ENCODE measurements around the gene CNPY4. TPM values are rescaled to one million over a fixed set of nuclear protein-coding genes. Genes with fewer than 3 reads are reported as not detected.

The CNPY4 gene
- polyA plus RNA-seq, 3 donors: 6.2 to 6.8 (median 6.2) TPM

- H3K9ac ChIP-seq (ENCODE audit: insufficient read depth, low read length, poor library complexity, severe bottlenecking): no peak overlapping the region
- Mint-ChIP-seq H3K4me3 (no peak overlapping the region), H3K36me3 (peaks cover 60 to 67% of the 10 kb centered on the region in 2 donors), H3K9me3 (no peaks in the 10 kb centered on the region), H3K4me1 (peaks cover 23% of the 10 kb centered on the region), H3K27ac (peak overlapping the region in 3 of 7 donors; percentile 3 to 89 (median 56)), H3K27me3 (ENCODE audit: low read depth in 3 of 3) (peaks cover 0 to 3% (median 0%) of the 10 kb centered on the region in 3 donors)
- no peaks in the 10 kb centered on the region for H3K27me3 ChIP-seq (ENCODE audit: control insufficient read depth in 2 of 2, insufficient read depth in 2 of 2, low read length in 2 of 2)
- no peaks in the 10 kb centered on the region for H4K20me1 ChIP-seq (ENCODE audit: insufficient read depth, low read length)
- TF ChIP-seq, protein P1, sequence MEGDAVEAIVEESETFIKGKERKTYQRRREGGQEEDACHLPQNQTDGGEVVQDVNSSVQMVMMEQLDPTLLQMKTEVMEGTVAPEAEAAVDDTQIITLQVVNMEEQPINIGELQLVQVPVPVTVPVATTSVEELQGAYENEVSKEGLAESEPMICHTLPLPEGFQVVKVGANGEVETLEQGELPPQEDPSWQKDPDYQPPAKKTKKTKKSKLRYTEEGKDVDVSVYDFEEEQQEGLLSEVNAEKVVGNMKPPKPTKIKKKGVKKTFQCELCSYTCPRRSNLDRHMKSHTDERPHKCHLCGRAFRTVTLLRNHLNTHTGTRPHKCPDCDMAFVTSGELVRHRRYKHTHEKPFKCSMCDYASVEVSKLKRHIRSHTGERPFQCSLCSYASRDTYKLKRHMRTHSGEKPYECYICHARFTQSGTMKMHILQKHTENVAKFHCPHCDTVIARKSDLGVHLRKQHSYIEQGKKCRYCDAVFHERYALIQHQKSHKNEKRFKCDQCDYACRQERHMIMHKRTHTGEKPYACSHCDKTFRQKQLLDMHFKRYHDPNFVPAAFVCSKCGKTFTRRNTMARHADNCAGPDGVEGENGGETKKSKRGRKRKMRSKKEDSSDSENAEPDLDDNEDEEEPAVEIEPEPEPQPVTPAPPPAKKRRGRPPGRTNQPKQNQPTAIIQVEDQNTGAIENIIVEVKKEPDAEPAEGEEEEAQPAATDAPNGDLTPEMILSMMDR (IDR thresholded peaks at IDR 0.05): no peak
- H3K4me1 ChIP-seq (ENCODE audit: control insufficient read depth in 1 of 2, insufficient read depth in 2 of 2, low read length in 2 of 2): peaks cover 22 to 27% of the 10 kb centered on the region in 2 donors
- peaks cover 56 to 64% of the 10 kb centered on the region in 2 donors for H3K36me3 ChIP-seq (replicated peaks in 1 of 2; ENCODE audit: control insufficient read depth in 1 of 2, insufficient read depth in 2 of 2, low read length in 2 of 2)
- 92% methylated on average over 8 of the region's 10 CpGs for WGBS (ENCODE audit: insufficient coverage)
- DNase-seq: no peak
- intact Hi-C loops (cut with micrococcal nuclease): no loop called here
- H2AFZ ChIP-seq (ENCODE audit: insufficient read depth, low read depth, low read length, poor library complexity, severe bottlenecking): no peak overlapping the region
- no peak overlapping the region for H3K27ac ChIP-seq (ENCODE audit: low read depth in 1 of 2, low read length in 2 of 2)
- no peak overlapping the region for H3K4me2 ChIP-seq (replicated peaks; ENCODE audit: extremely low read depth, low read length, poor library complexity, severe bottlenecking)
- H3K4me3 ChIP-seq (replicated peaks in 1 of 3; ENCODE audit: low read depth in 2 of 3, low read length in 3 of 3): no peak overlapping the region
- H3K9me3 ChIP-seq (replicated peaks in 1 of 2; ENCODE audit: control insufficient read depth in 1 of 2, insufficient read depth in 1 of 2, low read length in 2 of 2): no peaks in the 10 kb centered on the region
- peaks cover 53% of the 10 kb centered on the region for H3K79me2 ChIP-seq (ENCODE audit: insufficient read depth, low read length)
Measured at GRCh38 chr7:100098913-100099312, 20.5 kb upstream of the CNPY4 start.

DNA sequence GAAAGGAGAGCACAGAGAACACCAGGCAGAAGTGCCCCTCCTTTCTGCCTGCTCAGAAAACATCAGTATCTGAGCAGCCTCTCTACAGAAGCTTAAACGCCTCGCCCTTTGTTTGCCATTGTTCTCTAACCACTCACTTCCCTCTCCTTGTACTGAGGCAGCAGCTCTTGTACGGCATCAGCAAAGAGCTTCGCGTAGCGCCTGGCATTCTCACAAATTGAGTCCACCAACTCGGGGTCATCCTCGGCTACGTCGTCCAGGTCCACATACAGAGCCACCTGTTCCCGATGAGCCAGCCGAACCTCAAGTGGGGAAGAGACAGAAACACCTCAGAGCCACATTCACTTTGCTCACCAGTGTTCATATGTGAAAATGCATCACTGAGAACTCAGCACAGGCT, 20.0 kb upstream of the CNPY4 start:
- H3K27me3 ChIP-seq (ENCODE audit: control insufficient read depth in 2 of 2, insufficient read depth in 2 of 2, low read length in 2 of 2): no peaks in the 10 kb centered on the region
- no peak for DNase-seq
- H3K4me1 ChIP-seq (ENCODE audit: control insufficient read depth in 1 of 2, insufficient read depth in 2 of 2, low read length in 2 of 2): peaks cover 22 to 27% of the 10 kb centered on the region in 2 donors
- H3K4me2 ChIP-seq (replicated peaks; ENCODE audit: extremely low read depth, low read length, poor library complexity, severe bottlenecking): peak overlapping the region; percentile 100
- peak overlapping the region; percentile 87 to 92 for H3K4me3 Mint-ChIP-seq
- H3K4me3 ChIP-seq (replicated peaks in 1 of 3; ENCODE audit: low read depth in 2 of 3, low read length in 3 of 3): peak overlapping the region in 1 of 3 experiments; percentile 95
- peaks cover 0 to 3% (median under 1%) of the 10 kb centered on the region in 3 donors for H3K27me3 Mint-ChIP-seq (ENCODE audit: low read depth in 3 of 3)
- TF ChIP-seq, protein P1 (IDR thresholded peaks at IDR 0.05): no peak
- WGBS (ENCODE audit: insufficient coverage): 90% methylated on average over 12 of the region's 12 CpGs
- peaks cover 53% of the 10 kb centered on the region for H3K79me2 ChIP-seq (ENCODE audit: insufficient read depth, low read length)
- H4K20me1 ChIP-seq (ENCODE audit: insufficient read depth, low read length): no peaks in the 10 kb centered on the region
- no peak overlapping the region for H2AFZ ChIP-seq (ENCODE audit: insufficient read depth, low read depth, low read length, poor library complexity, severe bottlenecking)
- H3K27ac ChIP-seq (ENCODE audit: low read depth in 1 of 2, low read length in 2 of 2): peak overlapping the region in 1 of 2 donors; percentile 86
- no peaks in the 10 kb centered on the region for H3K9me3 ChIP-seq (replicated peaks in 1 of 2; ENCODE audit: control insufficient read depth in 1 of 2, insufficient read depth in 1 of 2, low read length in 2 of 2)
- H3K36me3 ChIP-seq (replicated peaks in 1 of 2; ENCODE audit: control insufficient read depth in 1 of 2, insufficient read depth in 2 of 2, low read length in 2 of 2): peaks cover 52 to 64% of the 10 kb centered on the region in 2 donors
- H3K9me3 Mint-ChIP-seq: no peaks in the 10 kb centered on the region
- no peak overlapping the region for H3K9ac ChIP-seq (ENCODE audit: insufficient read depth, low read length, poor library complexity, severe bottlenecking)
- H3K36me3 Mint-ChIP-seq: peaks cover 59 to 67% of the 10 kb centered on the region in 2 donors
- peaks cover 23% of the 10 kb centered on the region for H3K4me1 Mint-ChIP-seq
- peak overlapping the region in 6 of 7 donors; percentile 11 to 96 (median 89) for H3K27ac Mint-ChIP-seq
- intact Hi-C loops (cut with micrococcal nuclease): no loop called here
